ENCODE data around the gene FAM228B. TPM values are rescaled to one million over a fixed set of nuclear protein-coding genes. Genes with fewer than 3 reads are reported as not detected.
"Not testable (repeated sequence)": the region's sequence is repeated elsewhere in the genome, so short reads cannot be mapped to it uniquely, and the experiment has no call there.

Gene FAM228B
- total and polyA plus RNA-seq, 2 donors from 2014 or later = 23.2 to 35.2 TPM

DNA sequence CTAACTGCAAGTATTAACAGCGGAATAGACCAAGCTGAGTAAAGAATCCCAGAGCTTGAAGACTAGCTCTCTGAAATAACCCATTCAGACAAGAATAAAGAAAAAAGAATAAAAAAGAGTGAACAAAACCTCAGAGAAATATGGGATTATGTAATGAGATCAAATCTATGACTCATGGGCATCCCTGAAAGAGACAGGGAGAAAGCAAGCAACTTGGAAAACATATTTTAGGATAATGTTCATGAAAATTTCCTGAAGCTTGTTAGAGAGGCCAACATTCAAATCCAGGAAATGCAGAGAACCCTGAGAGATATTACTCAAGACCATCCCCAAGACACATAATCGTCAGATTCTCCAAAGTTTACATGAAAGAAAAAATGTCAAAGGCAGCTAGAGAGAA lies 17.5 kb upstream of the FAM228B start:
- no peak for DNase-seq
- intact Hi-C loops (cut with DNase I) = no loop called here
- TF ChIP-seq, protein P1, sequence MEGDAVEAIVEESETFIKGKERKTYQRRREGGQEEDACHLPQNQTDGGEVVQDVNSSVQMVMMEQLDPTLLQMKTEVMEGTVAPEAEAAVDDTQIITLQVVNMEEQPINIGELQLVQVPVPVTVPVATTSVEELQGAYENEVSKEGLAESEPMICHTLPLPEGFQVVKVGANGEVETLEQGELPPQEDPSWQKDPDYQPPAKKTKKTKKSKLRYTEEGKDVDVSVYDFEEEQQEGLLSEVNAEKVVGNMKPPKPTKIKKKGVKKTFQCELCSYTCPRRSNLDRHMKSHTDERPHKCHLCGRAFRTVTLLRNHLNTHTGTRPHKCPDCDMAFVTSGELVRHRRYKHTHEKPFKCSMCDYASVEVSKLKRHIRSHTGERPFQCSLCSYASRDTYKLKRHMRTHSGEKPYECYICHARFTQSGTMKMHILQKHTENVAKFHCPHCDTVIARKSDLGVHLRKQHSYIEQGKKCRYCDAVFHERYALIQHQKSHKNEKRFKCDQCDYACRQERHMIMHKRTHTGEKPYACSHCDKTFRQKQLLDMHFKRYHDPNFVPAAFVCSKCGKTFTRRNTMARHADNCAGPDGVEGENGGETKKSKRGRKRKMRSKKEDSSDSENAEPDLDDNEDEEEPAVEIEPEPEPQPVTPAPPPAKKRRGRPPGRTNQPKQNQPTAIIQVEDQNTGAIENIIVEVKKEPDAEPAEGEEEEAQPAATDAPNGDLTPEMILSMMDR (IDR thresholded peaks at IDR 0.05; ENCODE audit: borderline replicate concordance, extremely low read depth, insufficient read depth) = no peak
- no peak for FAIRE-seq
- H3K4me1 ChIP-seq (ENCODE audit: control insufficient read depth in 2 of 3, insufficient read depth in 2 of 3, low read depth in 1 of 3, low read length in 3 of 3) = no peaks in the 10 kb centered on the region
- H3K4me3 ChIP-seq (ENCODE audit: low read length in 3 of 3) = no peak overlapping the region
- no peaks in the 10 kb centered on the region for H3K27me3 ChIP-seq (ENCODE audit: control insufficient read depth, insufficient read depth, low read length)
- H3K36me3 ChIP-seq (ENCODE audit: control insufficient read depth in 2 of 3, insufficient read depth in 3 of 3, low read length in 3 of 3) = no peaks in the 10 kb centered on the region
- no peaks in the 10 kb centered on the region for H3K9me3 ChIP-seq (ENCODE audit: control insufficient read depth in 2 of 3, insufficient read depth in 1 of 3, low read length in 3 of 3)
- no peak overlapping the region for H3K9ac ChIP-seq (ENCODE audit: low read length in 3 of 3)
- H3K27ac ChIP-seq (ENCODE audit: low read depth in 2 of 2, low read length in 2 of 2) = no peak overlapping the region

DNA sequence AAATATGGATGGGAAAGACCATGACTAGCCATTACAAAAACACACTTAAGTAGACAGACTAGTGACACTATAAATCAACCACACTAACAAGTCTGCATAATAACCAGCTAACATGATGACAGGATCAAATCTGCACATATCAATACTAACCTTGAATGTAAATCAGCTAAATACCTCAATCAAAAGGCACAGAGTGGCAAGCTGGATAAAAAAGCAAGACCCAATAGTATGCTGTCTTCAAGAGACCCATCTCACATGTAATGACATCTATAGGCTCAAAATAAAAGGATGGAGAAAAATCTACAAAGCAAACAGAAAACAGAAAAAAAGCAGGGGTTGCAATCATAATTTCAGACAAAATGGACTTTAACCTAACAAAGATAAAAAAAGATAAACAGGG lies 16.5 kb upstream of the FAM228B start:
- TF ChIP-seq, protein P1 (IDR thresholded peaks at IDR 0.05; ENCODE audit: borderline replicate concordance, extremely low read depth, insufficient read depth) = no peak
- Histone ChIP-seq H3K27ac (ENCODE audit: low read depth in 2 of 2, low read length in 2 of 2) (no peak overlapping the region), H3K36me3 (ENCODE audit: control insufficient read depth in 2 of 3, insufficient read depth in 3 of 3, low read length in 3 of 3) (no peaks in the 10 kb centered on the region), H3K9me3 (ENCODE audit: control insufficient read depth in 2 of 3, insufficient read depth in 1 of 3, low read length in 3 of 3) (no peaks in the 10 kb centered on the region), H3K9ac (ENCODE audit: low read length in 3 of 3) (no peak overlapping the region), H3K4me1 (ENCODE audit: control insufficient read depth in 2 of 3, insufficient read depth in 2 of 3, low read depth in 1 of 3, low read length in 3 of 3) (no peaks in the 10 kb centered on the region), H3K4me3 (ENCODE audit: low read length in 3 of 3) (no peak overlapping the region), H3K27me3 (ENCODE audit: control insufficient read depth, insufficient read depth, low read length) (no peaks in the 10 kb centered on the region)
- DNase-seq (no peak), FAIRE-seq (no peak)
- intact Hi-C loops (cut with DNase I) = no loop called here

DNA sequence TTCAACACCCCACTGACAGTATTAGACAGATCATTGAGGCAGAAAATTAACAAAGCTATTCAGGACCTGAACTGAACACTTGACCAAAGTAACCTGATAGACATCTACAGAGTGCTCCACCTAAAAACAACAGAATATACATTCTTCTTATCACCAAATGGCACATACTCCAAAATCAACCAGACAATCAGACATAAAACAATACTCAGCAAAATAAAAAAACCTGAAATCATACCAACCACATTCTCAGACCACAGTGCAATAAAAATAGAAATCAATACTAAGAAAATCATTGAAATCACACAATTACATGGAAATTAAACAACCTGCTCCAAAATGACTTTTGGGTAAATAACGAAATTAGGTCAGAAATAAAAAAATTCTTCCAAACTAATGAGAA lies 15.9 kb upstream of the FAM228B start:
- intact Hi-C loops (cut with DNase I) = no loop called here
- Histone ChIP-seq H3K36me3 (ENCODE audit: control insufficient read depth in 2 of 3, insufficient read depth in 3 of 3, low read length in 3 of 3) (no peaks in the 10 kb centered on the region), H3K9me3 (ENCODE audit: control insufficient read depth in 2 of 3, insufficient read depth in 1 of 3, low read length in 3 of 3) (no peaks in the 10 kb centered on the region), H3K9ac (ENCODE audit: low read length in 3 of 3) (no peak overlapping the region), H3K4me3 (ENCODE audit: low read length in 3 of 3) (no peak overlapping the region), H3K4me1 (ENCODE audit: control insufficient read depth in 2 of 3, insufficient read depth in 2 of 3, low read depth in 1 of 3, low read length in 3 of 3) (no peaks in the 10 kb centered on the region), H3K27ac (ENCODE audit: low read depth in 2 of 2, low read length in 2 of 2) (no peak overlapping the region), H3K27me3 (ENCODE audit: control insufficient read depth, insufficient read depth, low read length) (no peaks in the 10 kb centered on the region)
- DNase-seq (no peak), FAIRE-seq (no peak)
- TF ChIP-seq, protein P1 (IDR thresholded peaks at IDR 0.05; ENCODE audit: borderline replicate concordance, extremely low read depth, insufficient read depth) = no peak

DNA sequence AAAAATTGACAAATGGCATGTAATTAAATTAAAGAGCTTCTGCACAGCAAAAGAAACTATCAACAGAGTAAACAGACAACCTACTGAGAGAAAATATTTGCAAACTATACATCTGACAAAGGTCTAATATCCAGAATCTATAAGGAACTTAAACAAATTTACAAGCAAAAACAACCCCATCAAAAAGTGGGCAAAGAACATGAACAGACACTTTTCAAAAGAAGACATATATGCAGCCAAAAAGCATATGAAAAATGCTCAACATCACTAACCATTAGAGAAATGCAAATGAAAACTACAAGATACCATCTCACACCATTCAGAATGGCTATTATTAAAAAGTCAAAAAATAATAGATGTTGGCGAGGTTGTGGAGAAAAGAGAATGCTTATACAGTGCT lies 13.8 kb upstream of the FAM228B start:
- FAIRE-seq; H3K27me3 ChIP-seq (ENCODE audit: control insufficient read depth, insufficient read depth, low read length); H3K4me3 ChIP-seq (ENCODE audit: low read length in 3 of 3); H3K9ac ChIP-seq (ENCODE audit: low read length in 3 of 3); DNase-seq; H3K9me3 ChIP-seq (ENCODE audit: control insufficient read depth in 2 of 3, insufficient read depth in 1 of 3, low read length in 3 of 3); H3K4me1 ChIP-seq (ENCODE audit: control insufficient read depth in 2 of 3, insufficient read depth in 2 of 3, low read depth in 1 of 3, low read length in 3 of 3); intact Hi-C loops (cut with DNase I); H3K36me3 ChIP-seq (ENCODE audit: control insufficient read depth in 2 of 3, insufficient read depth in 3 of 3, low read length in 3 of 3); H3K27ac ChIP-seq (ENCODE audit: low read depth in 2 of 2, low read length in 2 of 2): not testable (repeated sequence)
